A549 (cell line): ENCODE data around the gene AUTS2. TPM values are rescaled to one million over a fixed set of nuclear protein-coding genes. Genes with fewer than 3 reads are reported as not detected.

Experiments used
- ATAC-seq, 2 experiments: fragments of 200-7000 bp in 1 of 2; fragments of >200 bp in 1 of 2; cut with Nextera tagmentation in 1 of 2; cut with Tn5 transposase in 1 of 2; 3 replicates each; pipeline versions ENCODE4 v1.8.0 to v1.9.1; 2018 to 2020; ENCODE audit warnings: mild to moderate bottlenecking in 1 of 2, moderate library complexity in 1 of 2
- CTCF ChIA-PET: fragments of 300-600 bp; sonication (Branson Sonifier 250); formaldehyde crosslinking; extraction: SDS; loops from one replicate; lab custom pipeline; 2021; ENCODE audit warnings: antibody characterized with exemption, inconsistent platforms; lab: Yijun Ruan, JAX
- POLR2A ChIA-PET: fragments of 350-600 bp; formaldehyde crosslinking; extraction: SDS; loops from one replicate; lab custom pipeline; 2021; ENCODE audit warnings: antibody characterized with exemption, inconsistent platforms; lab: Yijun Ruan, JAX
- DNase-seq, 2 experiments: peaks; one replicate each; pipeline versions ENCODE4 v3.0.0 to v3.0.0-alpha.2; 2011 to 2016; ENCODE audit warnings: low read depth in 1 of 2, low spot score in 1 of 2
- FAIRE-seq: peaks from 2 replicates; lab custom pipeline; 2011; peaks lifted over from hg19 to GRCh38; lab: Jason Lieb, UNC
- H3K27ac ChIP-seq, 2 experiments: fragments of >200 bp; sonication (Bioruptor Twin); formaldehyde crosslinking; 3 replicates each; pipeline ENCODE4 v1.5.1; 2016 to 2017
- H3K4me1 ChIP-seq: fragments of >200 bp; sonication (Bioruptor Twin); formaldehyde crosslinking; 3 replicates; pipeline ENCODE4 v1.6.1; 2016
- H3K4me2 ChIP-seq: fragments of >200 bp; sonication (Bioruptor Twin); formaldehyde crosslinking; 3 replicates; pipeline ENCODE4 v1.6.1; 2016
- H3K4me3 ChIP-seq: fragments of >200 bp; sonication (Bioruptor Twin); formaldehyde crosslinking; 3 replicates; pipeline ENCODE4 v1.5.1; 2016
- H3K9me3 ChIP-seq: fragments of >200 bp; sonication (Bioruptor Twin); formaldehyde crosslinking; 3 replicates; pipeline ENCODE4 v1.6.1; 2016
- CBX8 ChIP-seq: fragments of 200-600 bp; sonication (generic); IDR thresholded peaks from 2 replicates; pipeline ENCODE4 v1.6.1; 2016
- CTCF ChIP-seq: fragments of >200 bp; sonication (Bioruptor Twin); formaldehyde crosslinking; IDR thresholded peaks from 3 replicates; pipeline ENCODE4 v1.5.1; 2016
- E2F6 ChIP-seq: IDR thresholded peaks from 2 replicates; pipeline ENCODE4 v1.6.1; 2012; ENCODE audit warnings: low read depth, borderline replicate concordance
- EHMT2 ChIP-seq: fragments of 200-600 bp; sonication (generic); IDR thresholded peaks from 2 replicates; pipeline ENCODE4 v1.6.1; 2016; ENCODE audit warnings: antibody characterized with exemption, low read depth, mild to moderate bottlenecking, moderate library complexity
- ELK1 ChIP-seq: fragments of 150-350 bp; IDR thresholded peaks from 2 replicates; pipeline ENCODE4 v1.6.1; 2014; ENCODE audit warnings: low read depth, mild to moderate bottlenecking, low read length
- EP300 ChIP-seq, 2 experiments: fragments of >200 bp; sonication (Bioruptor Twin); formaldehyde crosslinking; IDR thresholded peaks; 2 replicates in 1 of 2; 3 replicates in 1 of 2; pipeline ENCODE4 v1.6.1; 2016 to 2017
- FOSL2 ChIP-seq, 2 experiments: fragments of 450-650 bp in 1 of 2; fragments of >200 bp in 1 of 2; sonication (Bioruptor Twin) in 1 of 2; formaldehyde crosslinking; IDR thresholded peaks; 2 replicates each; pipeline versions ENCODE4 v1.5.0 to v1.6.1; 2016 to 2020; ENCODE audit warnings: mild to moderate bottlenecking in 1 of 2, moderate library complexity in 1 of 2
- HDAC2 ChIP-seq: fragments of 200-600 bp; sonication (generic); IDR thresholded peaks from 2 replicates; pipeline ENCODE4 v1.6.1; 2016
- HOXA7 ChIP-seq: fragments of 250-450 bp; sonication (Bioruptor Pico); IDR thresholded peaks from 2 replicates; pipeline ENCODE4 v1.5.0; 2020; ENCODE audit warnings: mild to moderate bottlenecking, moderate library complexity
- HOXB13 ChIP-seq: fragments of 250-450 bp; sonication (Bioruptor Pico); IDR thresholded peaks from 2 replicates; pipeline ENCODE4 v1.5.0; 2020; ENCODE audit warnings: low read depth, mild to moderate bottlenecking, moderate library complexity
- JUNB ChIP-seq: fragments of >200 bp; sonication (Bioruptor Twin); formaldehyde crosslinking; IDR thresholded peaks from 2 replicates; pipeline ENCODE4 v1.6.1; 2016
- MAFK ChIP-seq: fragments of 450-650 bp; IDR thresholded peaks from 2 replicates; pipeline ENCODE4 v1.6.1; 2014; ENCODE audit not compliant: partially characterized antibody
- MAZ ChIP-seq: fragments of 150-350 bp; IDR thresholded peaks from 2 replicates; pipeline ENCODE4 v1.6.1; 2014; ENCODE audit warnings: antibody characterized with exemption, low read depth, low read length, borderline replicate concordance
- POLR2A ChIP-seq: IDR thresholded peaks from 2 replicates; pipeline ENCODE4 v1.6.1; 2012; ENCODE audit warnings: mild to moderate bottlenecking, low read length
- TP53 ChIP-seq: fragments of 250-450 bp; sonication (Bioruptor Pico); IDR thresholded peaks from 2 replicates; pipeline ENCODE4 v1.5.0; 2021; ENCODE audit warnings: mild to moderate bottlenecking, moderate library complexity
- ZC3H11A ChIP-seq: fragments of 450-650 bp; IDR thresholded peaks from 2 replicates; pipeline ENCODE4 v1.6.1; 2014; ENCODE audit warnings: antibody characterized with exemption, mild to moderate bottlenecking
- ZSCAN20 ChIP-seq: fragments of 250-450 bp; sonication (Bioruptor Pico); IDR thresholded peaks from 2 replicates; pipeline ENCODE4 v1.8.0; 2022; ENCODE audit warnings: mild to moderate bottlenecking, moderate library complexity
- WGBS: methylation state at CpG from one replicate; pipeline ENCODE4 v1.1.6; 2017; ENCODE audit errors: missing lambda C conversion rate; 5-methylcytosine and 5-hydroxymethylcytosine counted together
- polyA plus RNA-seq, 4 experiments: library from polyadenylated mRNA; depleted of rRNA in 3 of 4; stranded (reverse); fragments of >200 nt; fragmentation: RNase III in 1 of 4; extraction: RNeasy Plus Mini Kit Qiagen cat#74134 plus additional on column Dnase treatment in 1 of 4; gene quantifications; 2 replicates in 3 of 4; 3 replicates in 1 of 4; pipeline ENCODE4 v1.2.3, GENCODE V29; 2011 to 2017

AUTS2 gene
- polyA plus RNA-seq, 2 of the 4 experiments (the other 2 are of a cell fraction), result 1.6 to 3.6 TPM

GRCh38 chr7:69677881-69678493 lies 79.7 kb downstream of the AUTS2 start:
- H3K27ac ChIP-seq, result no peak overlapping the region
- CTCF ChIA-PET, result interaction anchor here (1.1 to 1.7 kb wide), 4 partner anchors 9 to 34 kb away, joined by 3 read pairs; no protein-coding TSS in a partner anchor
- DNase-seq, result no peak
- no peak overlapping the region for H3K4me3 ChIP-seq
- peak; percentile 94 for TF ChIP-seq MAFK
- no peak for TF ChIP-seq ELK1
- TF ChIP-seq, all 56 proteins: peak for 1
- Histone ChIP-seq H3K4me2 (no peak overlapping the region), H3K4me1 (no peaks in the 10 kb centered on the region), H3K9me3 (no peaks in the 10 kb centered on the region)
- POLR2A ChIA-PET, result no interaction called here
- WGBS, result 48% methylated on average over 4 of the region's 4 CpGs
- no peak for ATAC-seq
- no peak for FAIRE-seq

- no peaks in the 10 kb centered on the region for H3K4me1 ChIP-seq
- FAIRE-seq, result no peak
- WGBS, result 75% methylated on average over 11 of the region's 11 CpGs
- H3K9me3 ChIP-seq, result no peaks in the 10 kb centered on the region
- DNase-seq, result no peak
- H3K27ac ChIP-seq, result no peak overlapping the region
- H3K4me2 ChIP-seq, result no peak overlapping the region
- no peak for TF ChIP-seq CTCF
- CTCF ChIA-PET, result interaction anchor here (0.5 to 1.4 kb wide), 2 partner anchors 8 to 1015 kb away, joined by 3 read pairs; no protein-coding TSS in a partner anchor
- no peak overlapping the region for H3K4me3 ChIP-seq
- POLR2A ChIA-PET, result no interaction called here
- ATAC-seq, result no peak
Measured at GRCh38 chr7:69678494-69679187, 80.4 kb downstream of the AUTS2 start.

- TF ChIP-seq JUNB, result no peak
- TF ChIP-seq HDAC2, result no peak
- TF ChIP-seq MAZ, result no peak
- no peak for TF ChIP-seq ZC3H11A
- no peak for TF ChIP-seq E2F6
- TF ChIP-seq POLR2A, result no peak
- no peak for TF ChIP-seq EP300 (IDR thresholded peaks at IDR 0.05)
- no peak for TF ChIP-seq HOXB13 (CRISPR knock-in tag)
- no peak for TF ChIP-seq ZSCAN20
- TF ChIP-seq TP53 (CRISPR knock-in tag), result no peak
- TF ChIP-seq FOSL2 (IDR thresholded peaks at IDR 0.05), result no peak
- TF ChIP-seq FOSL2 (CRISPR knock-in tag; IDR thresholded peaks at IDR 0.05), result no peak
- no peak for TF ChIP-seq HOXA7 (CRISPR knock-in tag)
- no peak for TF ChIP-seq EHMT2
- no peak for TF ChIP-seq CBX8
- DNase-seq (no peak), FAIRE-seq (no peak), ATAC-seq (no peak)
- Histone ChIP-seq H3K9me3 (no peaks in the 10 kb centered on the region), H3K4me3 (no peak overlapping the region), H3K27ac (no peak overlapping the region), H3K4me1 (peaks cover 4% of the 10 kb centered on the region; the same call in 1 of the 3 replicates), H3K4me2 (no peak overlapping the region)
- 62% methylated on average over 3 of the region's 3 CpGs for WGBS
- CTCF ChIA-PET, result no interaction called here
- POLR2A ChIA-PET, result no interaction called here
Measured at GRCh38 chr7:69681181-69681580, 82.9 kb downstream of the AUTS2 start.
